ENCODE measurements around the gene ATN1.
A peak's percentile ranks its signal among the peaks of the same experiment; 100 is the strongest.

ATN1 gene

GRCh38 chr12:6944381-6945186 is 16.8 kb downstream of the ATN1 start:
- peak; percentile 57 for ATAC-seq
- peak; percentile 89 for DNase-seq

- no peak for ATAC-seq
- no peak for DNase-seq
Measured at GRCh38 chr12:6945613-6946012, 17.9 kb downstream of the ATN1 start.

- peak; percentile 77 for DNase-seq
- peak; percentile 14 for ATAC-seq
Measured at GRCh38 chr12:6946033-6946919, 18.5 kb downstream of the ATN1 start.

GRCh38 chr12:6946920-6947374 is 19.2 kb downstream of the ATN1 start:
- ATAC-seq: no peak

GRCh38 chr12:6947615-6948014 is 19.9 kb downstream of the ATN1 start:
- ATAC-seq (no peak), DNase-seq (no peak)

More at GRCh38 chr12:6946920-6947374, 19.2 kb downstream of the ATN1 start:
- DNase-seq: no peak

GRCh38 chr12:6948873-6949594 is 21.3 kb downstream of the ATN1 start:
- DNase-seq: peak; percentile 55
- peak; percentile 2 for ATAC-seq

GRCh38 chr12:6950401-6950801 is 22.6 kb downstream of the ATN1 start:
- DNase-seq (peak; percentile 62), ATAC-seq (no peak)

- ATAC-seq: peak; percentile 34
- peak; percentile 81 for DNase-seq
Measured at GRCh38 chr12:6950811-6951540, 23.2 kb downstream of the ATN1 start, which contains the start of gene PTPN6. Gene PTPN6 (plus strand): TSS chr12:6951356. CDS start chr12:6951513, 157 bp downstream.

GRCh38 chr12:6951551-6952120 is 23.9 kb downstream of the ATN1 start:
- peak; percentile 51 for DNase-seq
- no peak for ATAC-seq

- no peak for ATAC-seq
- DNase-seq: peak; percentile 39
Measured at GRCh38 chr12:6952121-6952862, 24.5 kb downstream of the ATN1 start.

GRCh38 chr12:6952863-6953441 is 25.2 kb downstream of the ATN1 start:
- no peak for ATAC-seq
- DNase-seq: peak; percentile 49

- DNase-seq (peak; percentile 91), ATAC-seq (peak; percentile 42)
Measured at GRCh38 chr12:6953442-6954315, 25.9 kb downstream of the ATN1 start.

- ATAC-seq (no peak), DNase-seq (peak; percentile 37)
Measured at GRCh38 chr12:6954316-6955107, 26.8 kb downstream of the ATN1 start.

GRCh38 chr12:6955108-6956020 is 27.6 kb downstream of the ATN1 start:
- peak; percentile 21 for DNase-seq

GRCh38 chr12:6956021-6956727 is 28.4 kb downstream of the ATN1 start:
- ATAC-seq: no peak
- peak; percentile 69 for DNase-seq

More at GRCh38 chr12:6955108-6956020, 27.6 kb downstream of the ATN1 start:
- ATAC-seq: no peak

- DNase-seq (peak; percentile 31), ATAC-seq (no peak)
Measured at GRCh38 chr12:6957151-6957701, 29.5 kb downstream of the ATN1 start.

Measured in stimulated activated naive CD8-positive, alpha-beta T cell treated with anti-CD3 and anti-CD28 coated beads, Interleukin-15, Interleukin-2, amounts not matched to agents 100 U/mL and 50 U/mL, for 24 hours (primary cell).